Erythroblast (primary cell): ENCODE results near the gene PAX8.

Experiments
- GATA1 ChIP-seq: IDR thresholded peaks from 2 replicates; pipeline ENCODE4 v1.6.1; 2011; ENCODE audit warnings: low read depth, mild to moderate bottlenecking, control low read depth, low read length, moderate library complexity
- POLR2A ChIP-seq: IDR thresholded peaks from 2 replicates; pipeline ENCODE4 v1.6.1; 2011; ENCODE audit warnings: mild to moderate bottlenecking, low read length

- TF ChIP-seq POLR2A: no peak
- no peak for TF ChIP-seq GATA1
These were observed 98.4 kb downstream of the PAX8 start for GRCh38 chr2:113180131-113180946.
